HG03103 (cell line): Measurements from ENCODE around the gene IQSEC2.

Source experiments
- ATAC-seq: cut with Tn5 transposase; IDR thresholded peaks from one replicate; pipeline ENCODE4 v1.9.1; 2021; ENCODE audit warnings: low read depth; ENCODE audit not compliant: unreplicated experiment

The IQSEC2 gene

DNA sequence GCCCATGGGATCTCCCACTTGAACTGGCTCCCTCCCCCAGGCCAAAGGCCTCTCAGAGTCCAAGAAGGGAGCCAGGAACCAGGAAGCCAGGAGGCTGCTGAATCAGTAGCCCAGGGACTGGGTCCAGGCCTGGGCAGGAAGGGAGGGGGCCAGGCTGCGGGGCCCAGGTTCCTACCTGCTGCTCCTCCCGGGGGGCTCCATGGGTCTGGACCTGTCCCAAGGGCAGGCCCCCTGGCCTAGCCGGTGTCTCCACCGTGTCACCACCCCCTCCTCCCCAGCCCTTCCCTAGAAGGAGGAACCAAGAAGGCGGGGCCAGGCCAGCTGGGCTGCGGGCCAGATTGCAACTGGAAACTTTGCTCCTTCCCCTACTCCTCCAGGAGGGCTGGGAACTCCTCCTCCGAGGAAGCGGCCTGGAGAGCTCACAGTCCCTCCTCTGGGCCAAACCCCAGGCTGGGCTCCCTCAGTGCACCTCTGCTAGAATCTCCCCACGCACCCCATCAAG lies at the start of gene IQSEC2:
TSS of gene IQSEC2 (minus strand) at position 264 of the 502 bp plus-strand sequence.
- no peak for ATAC-seq

DNA sequence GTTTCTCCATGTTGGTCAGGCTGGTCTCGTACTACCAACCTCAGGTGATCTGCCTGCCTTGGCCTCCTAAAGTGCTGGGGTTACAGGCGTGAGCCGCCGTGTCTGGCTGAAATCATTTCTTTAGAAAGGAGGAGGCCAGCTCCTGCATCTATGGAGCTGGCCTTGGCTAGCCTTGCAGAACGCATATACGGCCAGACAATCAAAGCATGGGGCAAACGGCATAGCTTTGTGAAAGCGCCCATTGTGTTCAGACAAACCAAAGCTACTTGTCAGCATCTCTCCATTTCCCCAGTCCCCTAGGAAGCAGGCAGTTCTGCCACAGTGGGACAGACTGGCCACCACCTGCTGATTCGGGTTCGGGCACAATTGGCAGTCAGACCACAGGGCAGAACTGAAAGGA lies 48.9 kb upstream of the IQSEC2 start:
- ATAC-seq, result no peak

DNA sequence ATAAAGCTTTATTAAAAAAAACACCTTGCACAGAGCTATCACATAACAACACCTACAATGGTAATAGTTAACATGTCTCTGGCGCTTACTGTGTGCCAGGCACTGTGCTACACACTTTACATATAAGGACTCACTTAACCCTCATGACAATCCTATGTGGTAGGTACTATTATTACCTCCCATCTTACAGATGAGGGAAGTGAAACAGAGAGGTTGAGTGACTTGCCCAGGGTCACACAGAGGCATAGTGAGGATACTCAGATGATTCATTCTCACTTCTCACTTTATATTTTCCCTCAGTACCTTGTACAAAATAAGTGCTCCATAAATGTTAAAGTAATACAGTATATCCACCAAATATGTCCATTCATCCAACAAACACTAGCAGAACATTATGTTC lies 43.4 kb upstream of the IQSEC2 start:
- ATAC-seq, result no peak

DNA sequence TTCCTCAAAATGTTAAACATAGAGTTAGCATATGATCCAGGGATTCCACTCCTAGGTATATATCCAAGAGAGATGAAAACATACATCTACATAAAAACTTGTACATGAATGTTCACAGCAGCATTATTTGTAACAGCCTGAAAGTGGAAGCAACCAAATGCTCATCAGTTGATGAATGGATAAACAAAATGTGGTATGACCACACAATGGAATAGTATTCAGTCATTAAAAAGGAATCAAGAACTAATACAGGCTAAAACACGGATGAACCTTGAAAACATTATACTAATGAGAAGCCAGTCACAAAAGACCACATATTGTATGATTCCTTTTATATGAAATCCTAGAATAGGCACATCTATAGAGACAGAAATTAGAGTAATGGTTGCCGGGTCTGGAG lies 42.7 kb upstream of the IQSEC2 start:
- no peak for ATAC-seq

DNA sequence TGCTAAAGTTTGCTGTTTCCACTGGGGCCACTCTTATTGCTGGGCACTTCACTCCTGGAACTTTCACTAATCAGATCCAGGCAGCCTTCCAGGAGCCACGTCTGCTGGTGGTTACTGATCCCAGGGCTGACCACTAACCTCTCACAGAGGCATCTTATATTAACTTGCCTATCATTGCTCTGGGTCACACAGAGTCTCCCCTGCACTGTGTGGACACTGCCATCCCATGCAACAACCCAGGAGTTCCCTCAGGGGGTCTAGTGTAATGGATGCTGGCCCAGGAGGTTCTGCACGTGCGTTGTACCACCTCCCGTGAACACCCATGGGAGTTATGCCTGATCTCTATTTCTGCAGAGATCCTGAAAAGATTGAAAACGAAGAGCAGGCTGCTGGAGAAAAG lies 41.8 kb upstream of the IQSEC2 start:
- no peak for ATAC-seq

DNA sequence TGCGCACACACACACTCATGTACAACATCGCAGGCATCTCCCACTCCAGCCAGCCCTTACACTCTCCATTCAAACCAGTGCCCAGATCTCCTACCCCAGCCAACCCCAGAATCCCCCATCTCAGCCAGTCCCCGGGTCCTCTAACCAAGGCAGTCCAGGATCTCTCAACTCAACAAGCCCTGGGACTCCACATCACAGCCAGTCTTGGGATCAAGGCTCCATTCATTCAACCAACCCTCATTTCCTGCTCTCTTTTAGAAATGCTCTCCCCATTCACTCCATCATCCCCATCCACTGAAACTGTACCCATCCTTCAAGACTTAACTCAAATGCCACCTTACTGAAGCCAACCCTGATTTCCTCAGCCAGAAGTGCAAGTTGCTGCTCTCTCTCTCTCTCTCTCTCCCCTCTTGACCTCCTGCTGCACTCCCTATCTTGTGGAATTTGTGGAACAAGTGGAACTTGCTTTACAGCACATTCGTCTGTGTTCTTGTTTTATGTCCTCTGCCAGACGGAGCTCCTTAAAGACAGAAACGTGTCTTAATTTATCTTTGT lies 40.6 kb upstream of the IQSEC2 start:
- ATAC-seq, result no peak

DNA sequence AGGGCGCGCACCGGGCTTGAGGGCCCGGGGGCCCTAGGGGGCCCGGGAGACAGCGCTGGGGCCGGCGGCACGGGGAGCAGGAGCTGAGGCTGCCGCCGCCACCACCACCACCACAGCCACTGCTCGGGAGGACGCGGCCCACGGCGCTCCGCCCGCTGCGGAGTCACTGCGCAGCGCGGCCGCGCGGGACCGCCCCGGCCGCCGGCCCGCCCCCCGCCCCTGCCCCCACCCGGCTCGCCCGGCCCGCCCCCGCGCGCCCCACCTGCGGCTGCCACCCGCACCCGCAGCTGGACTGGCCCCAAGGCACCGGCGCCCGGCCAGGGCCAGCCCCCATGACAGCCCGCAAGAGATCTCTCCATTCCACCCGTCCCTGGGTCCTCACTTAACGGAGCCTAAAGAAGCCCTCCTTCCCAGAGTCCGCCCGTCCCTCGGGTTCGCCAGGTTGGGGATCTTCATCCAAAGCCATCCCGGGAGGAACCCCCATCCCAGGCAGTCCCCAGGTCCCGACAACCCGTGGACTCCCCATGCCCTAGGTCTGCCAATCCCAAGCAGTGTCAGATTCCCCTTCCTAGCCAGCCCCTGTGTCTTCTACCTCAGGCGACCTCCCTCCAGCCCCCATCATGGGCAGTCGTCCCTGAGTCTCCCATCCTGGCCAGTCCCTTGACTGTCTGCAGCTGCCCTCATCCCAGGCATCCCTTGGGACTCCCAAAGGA lies 40.0 kb upstream of the IQSEC2 start:
- ATAC-seq, result no peak

DNA sequence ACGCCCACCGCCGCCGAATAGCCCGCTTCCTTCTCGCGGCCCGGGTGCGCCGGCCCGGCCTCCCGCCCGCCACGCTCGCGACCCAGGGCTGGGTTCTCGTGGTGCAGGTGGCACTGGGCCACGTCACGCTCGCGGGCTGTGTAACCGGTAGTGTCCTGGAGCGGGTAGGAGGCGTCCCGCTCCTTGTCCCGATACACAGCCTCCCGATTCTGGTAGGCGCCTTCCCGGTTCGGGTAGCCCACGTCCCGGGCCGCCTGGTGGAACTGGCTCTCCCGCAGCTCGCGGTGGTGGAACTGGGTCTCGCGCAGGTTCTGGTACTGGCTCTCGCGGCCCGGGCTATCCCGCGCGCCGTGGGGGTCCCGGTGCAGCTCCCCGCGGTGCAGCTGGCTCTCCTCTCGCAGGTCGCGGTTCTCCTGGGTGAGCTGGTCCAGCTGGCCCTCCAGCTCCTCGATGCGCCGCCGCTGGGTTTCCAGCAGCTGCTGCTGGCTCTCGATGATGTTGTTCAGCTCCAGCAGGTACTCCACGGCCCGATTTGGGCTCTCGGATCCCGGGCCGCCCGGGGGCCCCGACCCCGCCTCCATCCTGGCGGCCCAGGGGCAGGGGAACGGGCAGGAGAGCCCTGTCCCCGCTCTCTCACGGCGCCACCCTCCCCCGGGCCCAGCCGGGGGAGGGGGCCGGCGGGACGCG lies 39.3 kb upstream of the IQSEC2 start:
- ATAC-seq, result no peak

DNA sequence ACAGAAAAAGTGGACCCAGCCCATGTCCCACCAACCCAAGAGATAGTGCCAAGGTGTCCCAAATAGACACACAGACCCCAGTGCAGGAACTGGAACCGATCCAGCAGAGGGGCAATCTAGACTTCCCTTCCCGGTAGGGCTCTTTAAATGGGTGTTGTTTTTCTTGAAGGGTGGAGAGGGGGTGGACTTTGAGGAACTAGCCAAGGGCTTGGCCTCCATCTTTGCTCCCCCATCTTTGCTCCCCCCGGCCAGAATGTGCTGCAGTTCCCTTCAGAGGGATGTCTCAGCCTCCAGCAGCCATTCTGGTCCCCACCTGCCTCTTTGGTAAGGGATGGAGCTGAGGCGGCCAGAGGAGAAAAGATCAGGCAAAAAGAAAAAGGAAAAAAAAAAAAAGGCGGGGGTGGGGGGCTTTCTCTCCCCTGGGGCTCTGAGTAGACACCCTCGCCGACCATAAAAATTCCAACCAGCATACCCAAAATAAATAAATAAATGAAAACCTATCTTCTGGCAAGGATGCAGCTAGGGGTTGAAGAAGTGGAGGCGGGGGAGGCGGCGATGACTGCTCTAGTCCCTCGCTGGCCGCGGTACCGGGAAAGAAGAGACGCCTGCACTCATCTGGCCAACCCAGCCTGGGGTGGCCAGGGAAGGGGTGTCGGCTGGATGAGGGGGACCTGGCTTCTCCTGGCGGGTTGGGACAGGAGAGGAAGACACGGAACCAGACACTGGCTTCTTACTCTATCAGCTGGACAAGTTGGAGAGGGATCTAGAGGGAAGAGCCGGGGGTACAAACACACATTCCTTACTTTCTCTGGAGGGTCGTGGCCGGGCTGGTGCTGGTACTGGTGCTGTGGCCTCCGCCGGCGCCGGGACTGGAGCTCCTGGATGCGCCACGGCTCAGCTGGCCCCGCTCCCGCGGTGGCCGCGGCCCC lies 38.5 kb upstream of the IQSEC2 start:
- ATAC-seq, result no peak

DNA sequence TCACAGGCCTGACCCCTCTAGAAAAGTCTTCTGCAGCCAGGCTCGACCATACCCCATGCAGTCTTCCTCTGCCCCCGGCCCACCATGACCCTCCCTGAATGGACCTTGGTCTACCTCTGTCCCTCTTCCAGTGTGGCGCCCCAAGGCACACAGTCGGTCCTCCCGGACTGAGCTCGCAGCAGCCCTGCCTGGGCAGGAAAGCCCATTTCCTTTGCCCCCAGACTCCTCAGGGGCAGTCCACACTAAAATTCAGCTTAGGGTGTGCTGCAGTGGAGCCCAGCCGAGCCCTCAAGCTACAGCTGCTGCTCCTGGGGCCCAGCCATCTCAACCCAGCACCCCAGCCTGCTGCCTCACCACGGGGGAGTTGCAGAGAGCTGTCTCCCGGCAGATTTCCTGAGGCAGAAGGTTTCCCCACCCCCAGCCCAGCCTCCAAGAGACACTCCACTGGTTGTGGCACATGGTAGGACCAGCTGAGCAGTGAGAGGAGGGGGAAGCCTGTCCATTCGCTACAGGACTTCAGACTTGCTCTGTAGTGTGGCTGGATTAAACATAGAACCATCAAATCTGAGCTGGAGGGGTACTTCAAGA lies 37.5 kb upstream of the IQSEC2 start:
- ATAC-seq, result no peak

DNA sequence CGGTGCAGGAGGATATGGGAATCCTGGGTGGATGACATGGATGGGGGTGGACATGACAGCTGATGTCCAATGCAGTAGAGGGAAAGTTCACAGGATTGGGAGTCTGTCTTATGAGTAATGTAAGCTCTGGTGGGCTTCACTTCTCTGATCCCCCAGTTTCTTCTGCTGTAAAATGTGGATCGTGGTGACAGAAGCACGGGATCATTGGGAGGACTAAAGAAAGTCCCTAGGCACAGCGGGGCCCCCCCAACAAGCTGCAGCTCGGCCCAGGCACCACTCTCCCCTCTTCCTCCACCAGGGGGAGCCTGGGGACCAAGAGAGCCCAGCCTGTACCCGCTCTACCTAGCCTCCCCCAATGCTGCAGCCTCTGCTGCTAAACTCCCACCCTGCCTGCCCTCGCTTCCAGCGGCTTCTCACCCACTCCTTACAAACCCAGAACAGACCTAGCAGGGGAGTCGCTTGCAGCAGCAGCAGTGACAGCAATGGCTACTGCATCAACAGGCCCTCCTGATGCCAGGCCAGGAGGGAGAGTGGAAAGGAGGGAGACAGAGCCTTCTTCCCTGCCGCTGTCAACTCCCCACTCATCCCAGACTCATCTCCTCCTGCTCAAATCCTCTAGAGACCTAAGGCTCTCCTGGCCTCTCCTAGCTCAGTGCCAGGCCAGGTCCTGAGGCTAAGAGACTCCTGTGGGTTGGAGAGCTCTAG lies 36.1 kb upstream of the IQSEC2 start:
- no peak for ATAC-seq

DNA sequence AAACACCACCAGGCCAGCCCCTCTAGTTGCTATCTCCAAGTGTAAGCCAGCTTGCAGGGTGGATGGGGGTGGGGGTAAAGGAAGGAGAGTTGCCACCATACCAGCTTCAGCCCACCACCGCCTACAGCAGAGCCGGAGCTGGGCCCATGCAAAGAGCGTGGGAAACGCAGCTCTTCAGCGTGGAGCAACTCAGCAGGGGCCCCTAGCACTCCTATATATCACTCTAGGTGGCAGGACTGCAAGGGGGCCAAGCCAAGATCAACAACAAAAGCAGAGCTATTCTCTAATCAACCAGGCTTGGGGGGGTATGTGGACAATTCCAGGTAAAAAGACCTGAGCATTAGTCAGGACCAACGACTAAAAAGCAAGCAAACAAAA lies 35.5 kb upstream of the IQSEC2 start:
- ATAC-seq, result no peak

DNA sequence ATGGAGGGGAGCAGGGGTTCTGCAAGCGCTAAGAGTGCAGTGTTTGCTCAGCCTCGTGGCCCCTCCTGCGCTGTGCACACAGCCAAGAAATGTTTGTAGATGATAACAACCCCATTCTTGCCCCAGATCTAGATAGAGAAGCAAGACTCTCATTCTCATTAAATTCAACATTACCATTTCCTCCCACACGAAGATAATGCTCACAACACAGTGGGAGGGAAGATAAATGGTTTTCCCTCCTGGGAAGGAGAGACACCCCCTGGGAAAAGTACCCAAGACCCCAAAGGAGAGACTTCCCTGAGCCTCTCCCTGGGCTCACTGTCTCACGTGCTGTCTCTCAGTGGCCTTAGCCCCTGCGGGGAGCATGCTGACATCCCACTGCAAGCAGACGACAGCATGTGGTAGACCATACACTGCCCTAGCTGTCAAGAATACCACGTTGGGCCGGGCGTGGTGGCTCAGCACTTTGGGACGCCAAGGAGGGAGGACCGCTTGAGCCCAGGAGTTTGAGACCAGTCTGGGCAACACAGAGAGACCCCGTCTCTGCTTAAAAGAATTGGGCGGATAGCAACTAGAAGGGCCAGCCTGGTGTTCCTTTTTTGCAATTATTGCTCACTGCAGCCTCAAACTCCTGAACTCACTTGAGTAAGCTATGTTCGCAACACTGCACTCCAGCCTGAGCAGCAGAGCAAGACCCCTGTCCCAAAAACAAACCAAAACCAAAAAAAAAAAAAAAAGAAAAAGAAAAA lies 34.9 kb upstream of the IQSEC2 start:
- ATAC-seq, result no peak

DNA sequence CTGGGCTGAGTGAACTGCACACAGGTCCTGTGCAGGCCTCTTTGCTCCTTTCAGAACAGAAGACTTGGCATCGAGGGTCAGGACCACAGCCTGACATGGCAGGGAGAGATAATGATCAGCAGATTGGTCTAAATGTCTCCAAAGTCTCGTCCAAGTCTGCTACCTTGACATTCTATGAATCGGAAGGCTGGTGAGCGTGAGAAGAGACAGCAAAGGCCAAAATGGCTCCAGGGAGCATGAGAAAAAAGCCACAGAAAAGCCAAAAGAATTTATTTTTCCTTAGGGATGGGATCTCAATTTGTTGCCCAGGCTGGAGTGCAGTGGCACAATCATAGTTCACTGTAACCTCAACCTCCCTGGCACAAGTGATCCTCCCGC lies 32.3 kb upstream of the IQSEC2 start:
- ATAC-seq, result no peak

DNA sequence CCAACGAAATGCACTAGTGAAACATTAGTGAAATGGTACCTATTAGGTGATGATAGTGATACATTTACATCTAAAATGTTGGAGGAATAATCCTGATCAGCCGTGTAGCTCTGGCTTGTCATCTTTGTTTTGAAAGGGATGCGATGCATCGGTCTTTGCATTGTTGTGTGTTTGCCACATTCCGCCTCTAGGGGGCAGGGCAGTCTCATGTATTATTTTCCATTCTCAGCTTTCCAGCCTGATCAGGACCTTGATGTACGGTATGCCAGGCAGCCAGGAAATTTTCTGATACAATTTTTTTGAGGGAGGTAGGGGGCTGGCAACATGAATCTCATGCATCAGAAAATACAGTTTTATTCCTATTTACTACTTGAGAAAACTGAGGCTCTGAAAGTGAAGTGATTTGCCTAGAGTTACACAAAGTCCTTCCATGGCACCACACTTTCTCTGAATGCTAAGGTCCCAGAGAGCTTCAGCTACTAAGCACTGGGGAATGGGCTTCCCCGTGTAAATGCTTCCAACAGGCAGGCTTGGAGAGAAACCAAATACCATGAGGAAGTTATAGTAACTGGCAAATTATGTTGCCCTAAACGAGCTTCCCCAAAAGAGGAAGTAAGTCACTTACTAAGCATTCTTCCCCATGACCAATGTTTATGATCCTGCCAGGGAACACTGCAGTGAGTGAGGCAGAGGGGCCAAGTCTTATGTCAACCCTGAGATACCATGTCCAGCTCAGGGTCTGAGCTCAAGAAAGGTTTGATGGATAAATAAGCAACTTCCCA lies 31.8 kb upstream of the IQSEC2 start:
- ATAC-seq, result no peak

DNA sequence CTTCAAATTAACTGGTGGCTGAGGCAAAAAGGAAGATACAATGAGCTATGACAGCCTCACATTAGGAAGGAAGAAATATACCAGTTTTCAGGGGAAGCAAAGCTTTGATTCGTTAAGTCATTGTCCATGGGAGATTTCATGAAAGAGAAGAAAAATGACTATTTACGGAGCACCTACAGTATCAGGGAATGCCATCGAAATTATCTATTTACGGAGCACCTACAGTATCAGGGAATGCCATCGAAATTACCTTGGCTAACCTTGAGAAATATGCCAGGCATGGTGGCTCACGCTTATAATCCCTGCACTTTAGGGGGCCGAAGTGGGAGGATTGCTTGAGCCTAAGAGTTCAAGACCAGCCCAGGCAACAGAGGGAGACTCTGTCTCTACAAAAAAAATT lies 28.5 kb upstream of the IQSEC2 start:
- no peak for ATAC-seq

DNA sequence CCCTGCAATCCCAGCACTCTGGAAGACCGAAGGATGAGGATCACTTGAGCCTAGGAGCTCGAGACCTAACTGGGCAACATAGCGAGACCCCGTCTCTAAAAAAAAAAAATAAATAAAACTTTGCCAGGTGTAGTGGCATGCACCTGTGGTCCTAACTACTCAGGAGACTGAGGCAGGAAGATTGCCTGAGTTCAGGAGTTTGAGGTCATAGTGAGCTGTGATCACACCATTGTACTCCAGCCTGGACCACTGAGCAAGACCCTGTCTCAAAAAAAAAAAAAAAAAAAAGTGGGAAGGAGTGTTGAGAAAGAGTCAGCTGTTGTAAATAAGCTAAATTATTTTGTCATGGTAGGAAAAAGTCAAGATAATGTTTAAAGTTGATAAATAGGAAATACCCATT lies 27.5 kb upstream of the IQSEC2 start:
- ATAC-seq, result no peak
